GM23338 (cell line): ENCODE measurements around the gene INPP5D. TPM values are rescaled to one million over a fixed set of nuclear protein-coding genes. Genes with fewer than 3 reads are reported as not detected.

Source experiments
- ATAC-seq: fragments of 200-7000 bp; cut with Tn5 transposase; 3 replicates; pipeline ENCODE4 v1.9.1; 2020
- DNase-seq: peaks from one replicate; pipeline ENCODE4 v3.0.0-alpha.2; 2015; ENCODE audit warnings: low spot score
- H2AFZ ChIP-seq: fragments of 200-600 bp; sonication (generic); 2 replicates; pipeline ENCODE4 v1.8.0; 2016; ENCODE audit warnings: antibody characterized with exemption, mild to moderate bottlenecking, moderate library complexity
- H3F3A ChIP-seq: fragments of 200-600 bp; sonication (generic); replicated peaks from 2 replicates; pipeline ENCODE4 v1.8.0; 2017; ENCODE audit warnings: antibody characterized with exemption, mixed run types, low read depth
- H3K27ac ChIP-seq: fragments of 200-600 bp; sonication (generic); 2 replicates; pipeline ENCODE4 v1.6.1; 2016; ENCODE audit warnings: low read depth
- H3K27me3 ChIP-seq: fragments of 200-600 bp; sonication (generic); 2 replicates; pipeline ENCODE4 v1.8.0; 2016; ENCODE audit warnings: mild to moderate bottlenecking, mixed run types, moderate library complexity; ENCODE audit not compliant: insufficient read depth
- H3K36me3 ChIP-seq: fragments of 200-600 bp; sonication (generic); 2 replicates; pipeline ENCODE4 v1.8.0; 2016; ENCODE audit warnings: mild to moderate bottlenecking; ENCODE audit not compliant: insufficient read depth
- H3K4me1 ChIP-seq: fragments of 200-600 bp; sonication (generic); 2 replicates; pipeline ENCODE4 v1.8.0; 2016; ENCODE audit warnings: mild to moderate bottlenecking, moderate library complexity; ENCODE audit not compliant: insufficient read depth
- H3K4me2 ChIP-seq: fragments of 200-600 bp; sonication (generic); 2 replicates; pipeline ENCODE4 v1.7.1; 2017; ENCODE audit warnings: mixed run types
- H3K4me3 ChIP-seq: fragments of 200-600 bp; sonication (generic); 2 replicates; pipeline ENCODE4 v1.6.1; 2016; ENCODE audit warnings: mixed run types
- H3K79me2 ChIP-seq: fragments of 200-600 bp; sonication (generic); replicated peaks from 2 replicates; pipeline ENCODE4 v1.8.0; 2017; ENCODE audit warnings: mild to moderate bottlenecking; ENCODE audit not compliant: insufficient read depth
- H3K9me2 ChIP-seq: fragments of 200-600 bp; sonication (generic); 2 replicates; pipeline ENCODE4 v1.8.0; 2017; ENCODE audit not compliant: insufficient read depth
- H4K20me1 ChIP-seq: fragments of 200-600 bp; sonication (generic); replicated peaks from 2 replicates; pipeline ENCODE4 v1.8.0; 2017; ENCODE audit warnings: mild to moderate bottlenecking; ENCODE audit not compliant: insufficient read depth
- H3K27ac Mint-ChIP-seq: 2 replicates; pipeline ENCODE4 v1.8.0; 2020; ENCODE audit warnings: inconsistent platforms, mild to moderate bottlenecking, moderate library complexity, mixed read lengths
- H3K27me3 Mint-ChIP-seq: 3 replicates; pipeline ENCODE4 v1.8.0; 2022; ENCODE audit warnings: low read depth, mild to moderate bottlenecking, moderate library complexity, mixed read lengths, inconsistent platforms; ENCODE audit not compliant: insufficient read depth, poor library complexity
- H3K36me3 Mint-ChIP-seq: 3 replicates; pipeline ENCODE4 v1.8.0; 2021; ENCODE audit warnings: low read depth, mild to moderate bottlenecking, inconsistent platforms, moderate library complexity, mixed read lengths
- H3K4me1 Mint-ChIP-seq: 3 replicates; pipeline ENCODE4 v1.8.0; 2020; ENCODE audit warnings: mild to moderate bottlenecking, inconsistent platforms, mixed read lengths
- H3K4me3 Mint-ChIP-seq: 3 replicates; pipeline ENCODE4 v1.8.0; 2021; ENCODE audit warnings: moderate library complexity, mild to moderate bottlenecking, inconsistent platforms, mixed read lengths
- H3K9me3 Mint-ChIP-seq: 3 replicates; pipeline ENCODE4 v1.8.0; 2020; ENCODE audit warnings: moderate library complexity, mild to moderate bottlenecking, inconsistent platforms, mixed read lengths
- CREB1 ChIP-seq: fragments of 250-450 bp; sonication (Bioruptor Pico); IDR thresholded peaks from 2 replicates; pipeline ENCODE4 v1.5.0; 2020; ENCODE audit warnings: low read depth, mild to moderate bottlenecking, moderate library complexity
- EZH2 ChIP-seq: fragments of 200-600 bp; sonication (generic); IDR thresholded peaks from one replicate; pipeline ENCODE4 v1.8.0; 2017; ENCODE audit warnings: antibody characterized with exemption, mild to moderate bottlenecking, low read depth; ENCODE audit not compliant: unreplicated experiment
- JUNB ChIP-seq: IDR thresholded peaks from one replicate; pipeline ENCODE4 v1.6.1; 2016; ENCODE audit warnings: antibody characterized with exemption; ENCODE audit not compliant: unreplicated experiment
- NANOG ChIP-seq: IDR thresholded peaks from 2 replicates; pipeline ENCODE4 v1.6.1; 2016; ENCODE audit warnings: antibody characterized with exemption, borderline replicate concordance
- POLR2AphosphoS5 ChIP-seq: IDR thresholded peaks from 2 replicates; pipeline ENCODE4 v1.6.1; 2016; ENCODE audit warnings: antibody characterized with exemption, low read depth
- STAT1 ChIP-seq: IDR thresholded peaks from one replicate; pipeline ENCODE4 v1.6.1; 2016; ENCODE audit warnings: antibody characterized with exemption; ENCODE audit not compliant: unreplicated experiment
- ZNF114 ChIP-seq: fragments of 250-450 bp; sonication (Bioruptor Pico); IDR thresholded peaks from 2 replicates; pipeline ENCODE4 v1.5.0; 2020; ENCODE audit warnings: mild to moderate bottlenecking, moderate library complexity
- ZNF331 ChIP-seq: fragments of 250-450 bp; sonication (Bioruptor Pico); IDR thresholded peaks from 2 replicates; pipeline ENCODE4 v1.5.0; 2020; ENCODE audit warnings: low read depth, mild to moderate bottlenecking, moderate library complexity
- polyA plus RNA-seq: library from polyadenylated mRNA; unstranded; fragments of >200 nt; fragmentation: Nextera tagmentation; extraction: Ambion mirVana; gene quantifications from 2 replicates; pipeline ENCODE4 v1.2.1, GENCODE V29; 2016
- total RNA-seq: library from RNA; depleted of rRNA; stranded (reverse); fragments of >200 nt; shearing (Covaris generic); gene quantifications from 2 replicates; pipeline ENCODE4 v1.2.3, GENCODE V29; 2014
- TF ChIP-seq, protein P1 (sequence below): fragments of 250-450 bp; sonication (Bioruptor Pico); IDR thresholded peaks from 2 replicates; pipeline ENCODE4 v1.5.0; 2020; ENCODE audit warnings: mild to moderate bottlenecking, moderate library complexity
- TF ChIP-seq, protein P2 (sequence below): IDR thresholded peaks from 2 replicates; pipeline ENCODE4 v1.6.1; 2016; ENCODE audit warnings: antibody characterized with exemption
- TF ChIP-seq, protein P3 (sequence below): IDR thresholded peaks from one replicate; pipeline ENCODE4 v1.6.1; 2018; ENCODE audit warnings: antibody characterized with exemption; ENCODE audit not compliant: unreplicated experiment
- TF ChIP-seq, protein P4 (sequence below), 2 experiments: fragments of 200-600 bp in 1 of 2; sonication (generic) in 1 of 2; conservative IDR thresholded peaks; 2 replicates each; pipeline versions ENCODE4 v1.5.1 to v1.6.1; 2016 to 2017; ENCODE audit warnings: antibody characterized with exemption in 2 of 2, low read depth in 2 of 2, mild to moderate bottlenecking in 2 of 2, moderate library complexity in 1 of 2

Gene INPP5D
- total and polyA plus RNA-seq, 2 experiments from 2014 or later = 6.6 to 8.3 TPM

DNA sequence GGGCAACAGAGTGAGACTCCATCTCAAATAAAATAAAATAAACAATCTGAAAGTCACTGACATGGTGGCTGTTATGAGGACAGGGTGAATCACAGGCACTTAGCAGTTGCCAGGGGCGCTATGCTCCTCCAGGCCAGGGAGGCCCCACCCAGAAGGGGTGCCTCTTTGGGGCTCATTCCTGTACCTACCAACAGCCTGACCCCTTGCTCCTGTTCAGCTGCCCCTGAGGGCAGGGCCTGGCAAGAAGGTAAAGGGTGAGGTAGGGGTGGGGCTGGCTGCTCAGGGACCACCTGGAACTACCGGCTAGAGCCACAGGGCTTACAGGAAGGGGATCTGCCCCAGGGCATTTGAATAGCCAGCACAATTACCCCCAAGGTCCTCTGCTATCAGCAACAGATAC, 60.3 kb downstream of the INPP5D start (continued):
- TF ChIP-seq, protein P1, sequence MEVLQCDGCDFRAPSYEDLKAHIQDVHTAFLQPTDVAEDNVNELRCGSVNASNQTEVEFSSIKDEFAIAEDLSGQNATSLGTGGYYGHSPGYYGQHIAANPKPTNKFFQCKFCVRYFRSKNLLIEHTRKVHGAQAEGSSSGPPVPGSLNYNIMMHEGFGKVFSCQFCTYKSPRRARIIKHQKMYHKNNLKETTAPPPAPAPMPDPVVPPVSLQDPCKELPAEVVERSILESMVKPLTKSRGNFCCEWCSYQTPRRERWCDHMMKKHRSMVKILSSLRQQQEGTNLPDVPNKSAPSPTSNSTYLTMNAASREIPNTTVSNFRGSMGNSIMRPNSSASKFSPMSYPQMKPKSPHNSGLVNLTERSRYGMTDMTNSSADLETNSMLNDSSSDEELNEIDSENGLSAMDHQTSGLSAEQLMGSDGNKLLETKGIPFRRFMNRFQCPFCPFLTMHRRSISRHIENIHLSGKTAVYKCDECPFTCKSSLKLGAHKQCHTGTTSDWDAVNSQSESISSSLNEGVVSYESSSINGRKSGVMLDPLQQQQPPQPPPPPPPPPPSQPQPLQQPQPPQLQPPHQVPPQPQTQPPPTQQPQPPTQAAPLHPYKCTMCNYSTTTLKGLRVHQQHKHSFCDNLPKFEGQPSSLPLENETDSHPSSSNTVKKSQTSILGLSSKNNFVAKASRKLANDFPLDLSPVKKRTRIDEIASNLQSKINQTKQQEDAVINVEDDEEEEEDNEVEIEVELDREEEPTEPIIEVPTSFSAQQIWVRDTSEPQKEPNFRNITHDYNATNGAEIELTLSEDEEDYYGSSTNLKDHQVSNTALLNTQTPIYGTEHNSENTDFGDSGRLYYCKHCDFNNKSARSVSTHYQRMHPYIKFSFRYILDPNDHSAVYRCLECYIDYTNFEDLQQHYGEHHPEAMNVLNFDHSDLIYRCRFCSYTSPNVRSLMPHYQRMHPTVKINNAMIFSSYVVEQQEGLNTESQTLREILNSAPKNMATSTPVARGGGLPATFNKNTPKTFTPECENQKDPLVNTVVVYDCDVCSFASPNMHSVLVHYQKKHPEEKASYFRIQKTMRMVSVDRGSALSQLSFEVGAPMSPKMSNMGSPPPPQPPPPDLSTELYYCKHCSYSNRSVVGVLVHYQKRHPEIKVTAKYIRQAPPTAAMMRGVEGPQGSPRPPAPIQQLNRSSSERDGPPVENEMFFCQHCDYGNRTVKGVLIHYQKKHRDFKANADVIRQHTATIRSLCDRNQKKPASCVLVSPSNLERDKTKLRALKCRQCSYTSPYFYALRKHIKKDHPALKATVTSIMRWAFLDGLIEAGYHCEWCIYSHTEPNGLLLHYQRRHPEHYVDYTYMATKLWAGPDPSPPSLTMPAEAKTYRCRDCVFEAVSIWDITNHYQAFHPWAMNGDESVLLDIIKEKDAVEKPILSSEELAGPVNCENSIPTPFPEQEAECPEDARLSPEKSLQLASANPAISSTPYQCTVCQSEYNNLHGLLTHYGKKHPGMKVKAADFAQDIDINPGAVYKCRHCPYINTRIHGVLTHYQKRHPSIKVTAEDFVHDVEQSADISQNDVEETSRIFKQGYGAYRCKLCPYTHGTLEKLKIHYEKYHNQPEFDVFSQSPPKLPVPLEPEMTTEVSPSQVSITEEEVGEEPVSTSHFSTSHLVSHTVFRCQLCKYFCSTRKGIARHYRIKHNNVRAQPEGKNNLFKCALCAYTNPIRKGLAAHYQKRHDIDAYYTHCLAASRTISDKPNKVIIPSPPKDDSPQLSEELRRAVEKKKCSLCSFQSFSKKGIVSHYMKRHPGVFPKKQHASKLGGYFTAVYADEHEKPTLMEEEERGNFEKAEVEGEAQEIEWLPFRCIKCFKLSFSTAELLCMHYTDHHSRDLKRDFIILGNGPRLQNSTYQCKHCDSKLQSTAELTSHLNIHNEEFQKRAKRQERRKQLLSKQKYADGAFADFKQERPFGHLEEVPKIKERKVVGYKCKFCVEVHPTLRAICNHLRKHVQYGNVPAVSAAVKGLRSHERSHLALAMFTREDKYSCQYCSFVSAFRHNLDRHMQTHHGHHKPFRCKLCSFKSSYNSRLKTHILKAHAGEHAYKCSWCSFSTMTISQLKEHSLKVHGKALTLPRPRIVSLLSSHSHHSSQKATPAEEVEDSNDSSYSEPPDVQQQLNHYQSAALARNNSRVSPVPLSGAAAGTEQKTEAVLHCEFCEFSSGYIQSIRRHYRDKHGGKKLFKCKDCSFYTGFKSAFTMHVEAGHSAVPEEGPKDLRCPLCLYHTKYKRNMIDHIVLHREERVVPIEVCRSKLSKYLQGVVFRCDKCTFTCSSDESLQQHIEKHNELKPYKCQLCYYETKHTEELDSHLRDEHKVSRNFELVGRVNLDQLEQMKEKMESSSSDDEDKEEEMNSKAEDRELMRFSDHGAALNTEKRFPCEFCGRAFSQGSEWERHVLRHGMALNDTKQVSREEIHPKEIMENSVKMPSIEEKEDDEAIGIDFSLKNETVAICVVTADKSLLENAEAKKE (CRISPR knock-in tag) = no peak
- no peak for TF ChIP-seq ZNF114 (CRISPR knock-in tag)

DNA sequence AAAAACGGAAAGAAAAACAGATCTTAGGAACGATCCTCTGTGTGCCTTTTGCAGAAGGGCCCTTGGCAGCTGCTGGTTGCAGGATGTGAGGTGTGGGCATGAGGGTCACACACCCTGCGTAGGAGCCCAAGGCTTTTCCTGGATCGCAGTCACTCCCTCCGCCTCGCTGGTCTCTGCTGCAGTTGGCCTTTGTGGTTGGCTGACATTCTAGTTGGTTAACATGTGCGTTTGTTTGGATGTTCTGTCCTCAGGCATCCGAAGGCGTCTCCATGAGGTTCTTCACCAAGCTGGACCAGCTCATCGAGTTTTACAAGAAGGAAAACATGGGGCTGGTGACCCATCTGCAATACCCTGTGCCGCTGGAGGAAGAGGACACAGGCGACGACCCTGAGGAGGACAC, 61.7 kb downstream of the INPP5D start:
- H3K27me3 ChIP-seq = no peaks in the 10 kb centered on the region
- no peaks in the 10 kb centered on the region for H3F3A ChIP-seq
- Mint-ChIP-seq H3K4me3 (no peak overlapping the region), H3K27me3 (peaks cover 3% of the 10 kb centered on the region), H3K27ac (no peak overlapping the region), H3K4me1 (peaks cover 17% of the 10 kb centered on the region), H3K36me3 (no peaks in the 10 kb centered on the region), H3K9me3 (no peaks in the 10 kb centered on the region; the same call in 2 of the 3 replicates)
- H3K9me2 ChIP-seq = no peaks in the 10 kb centered on the region
- no peaks in the 10 kb centered on the region for H3K79me2 ChIP-seq
- no peaks in the 10 kb centered on the region for H3K4me1 ChIP-seq
- DNase-seq = no peak
- no peak overlapping the region for H3K4me3 ChIP-seq
- no peak for ATAC-seq
- H3K36me3 ChIP-seq = no peaks in the 10 kb centered on the region
- H2AFZ ChIP-seq = no peak overlapping the region
- H4K20me1 ChIP-seq = no peaks in the 10 kb centered on the region
- H3K27ac ChIP-seq = no peak overlapping the region
- no peak overlapping the region for H3K4me2 ChIP-seq
- TF ChIP-seq EZH2 (no peak), ZNF114 (CRISPR knock-in tag) (no peak), POLR2AphosphoS5 (no peak), CREB1 (CRISPR knock-in tag) (no peak), JUNB (no peak), STAT1 (no peak), ZNF331 (CRISPR knock-in tag) (no peak), NANOG (no peak)
- TF ChIP-seq, protein P2, sequence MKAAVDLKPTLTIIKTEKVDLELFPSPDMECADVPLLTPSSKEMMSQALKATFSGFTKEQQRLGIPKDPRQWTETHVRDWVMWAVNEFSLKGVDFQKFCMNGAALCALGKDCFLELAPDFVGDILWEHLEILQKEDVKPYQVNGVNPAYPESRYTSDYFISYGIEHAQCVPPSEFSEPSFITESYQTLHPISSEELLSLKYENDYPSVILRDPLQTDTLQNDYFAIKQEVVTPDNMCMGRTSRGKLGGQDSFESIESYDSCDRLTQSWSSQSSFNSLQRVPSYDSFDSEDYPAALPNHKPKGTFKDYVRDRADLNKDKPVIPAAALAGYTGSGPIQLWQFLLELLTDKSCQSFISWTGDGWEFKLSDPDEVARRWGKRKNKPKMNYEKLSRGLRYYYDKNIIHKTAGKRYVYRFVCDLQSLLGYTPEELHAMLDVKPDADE = no peak
- TF ChIP-seq, protein P3, sequence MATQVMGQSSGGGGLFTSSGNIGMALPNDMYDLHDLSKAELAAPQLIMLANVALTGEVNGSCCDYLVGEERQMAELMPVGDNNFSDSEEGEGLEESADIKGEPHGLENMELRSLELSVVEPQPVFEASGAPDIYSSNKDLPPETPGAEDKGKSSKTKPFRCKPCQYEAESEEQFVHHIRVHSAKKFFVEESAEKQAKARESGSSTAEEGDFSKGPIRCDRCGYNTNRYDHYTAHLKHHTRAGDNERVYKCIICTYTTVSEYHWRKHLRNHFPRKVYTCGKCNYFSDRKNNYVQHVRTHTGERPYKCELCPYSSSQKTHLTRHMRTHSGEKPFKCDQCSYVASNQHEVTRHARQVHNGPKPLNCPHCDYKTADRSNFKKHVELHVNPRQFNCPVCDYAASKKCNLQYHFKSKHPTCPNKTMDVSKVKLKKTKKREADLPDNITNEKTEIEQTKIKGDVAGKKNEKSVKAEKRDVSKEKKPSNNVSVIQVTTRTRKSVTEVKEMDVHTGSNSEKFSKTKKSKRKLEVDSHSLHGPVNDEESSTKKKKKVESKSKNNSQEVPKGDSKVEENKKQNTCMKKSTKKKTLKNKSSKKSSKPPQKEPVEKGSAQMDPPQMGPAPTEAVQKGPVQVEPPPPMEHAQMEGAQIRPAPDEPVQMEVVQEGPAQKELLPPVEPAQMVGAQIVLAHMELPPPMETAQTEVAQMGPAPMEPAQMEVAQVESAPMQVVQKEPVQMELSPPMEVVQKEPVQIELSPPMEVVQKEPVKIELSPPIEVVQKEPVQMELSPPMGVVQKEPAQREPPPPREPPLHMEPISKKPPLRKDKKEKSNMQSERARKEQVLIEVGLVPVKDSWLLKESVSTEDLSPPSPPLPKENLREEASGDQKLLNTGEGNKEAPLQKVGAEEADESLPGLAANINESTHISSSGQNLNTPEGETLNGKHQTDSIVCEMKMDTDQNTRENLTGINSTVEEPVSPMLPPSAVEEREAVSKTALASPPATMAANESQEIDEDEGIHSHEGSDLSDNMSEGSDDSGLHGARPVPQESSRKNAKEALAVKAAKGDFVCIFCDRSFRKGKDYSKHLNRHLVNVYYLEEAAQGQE = no peak
- TF ChIP-seq, protein P4, sequence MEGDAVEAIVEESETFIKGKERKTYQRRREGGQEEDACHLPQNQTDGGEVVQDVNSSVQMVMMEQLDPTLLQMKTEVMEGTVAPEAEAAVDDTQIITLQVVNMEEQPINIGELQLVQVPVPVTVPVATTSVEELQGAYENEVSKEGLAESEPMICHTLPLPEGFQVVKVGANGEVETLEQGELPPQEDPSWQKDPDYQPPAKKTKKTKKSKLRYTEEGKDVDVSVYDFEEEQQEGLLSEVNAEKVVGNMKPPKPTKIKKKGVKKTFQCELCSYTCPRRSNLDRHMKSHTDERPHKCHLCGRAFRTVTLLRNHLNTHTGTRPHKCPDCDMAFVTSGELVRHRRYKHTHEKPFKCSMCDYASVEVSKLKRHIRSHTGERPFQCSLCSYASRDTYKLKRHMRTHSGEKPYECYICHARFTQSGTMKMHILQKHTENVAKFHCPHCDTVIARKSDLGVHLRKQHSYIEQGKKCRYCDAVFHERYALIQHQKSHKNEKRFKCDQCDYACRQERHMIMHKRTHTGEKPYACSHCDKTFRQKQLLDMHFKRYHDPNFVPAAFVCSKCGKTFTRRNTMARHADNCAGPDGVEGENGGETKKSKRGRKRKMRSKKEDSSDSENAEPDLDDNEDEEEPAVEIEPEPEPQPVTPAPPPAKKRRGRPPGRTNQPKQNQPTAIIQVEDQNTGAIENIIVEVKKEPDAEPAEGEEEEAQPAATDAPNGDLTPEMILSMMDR (conservative IDR thresholded peaks at IDR 0.05; ENCODE audit: low read depth in 2 of 2) = no peak
